ENCODE data around the gene SC5D.

The SC5D gene, protein sequence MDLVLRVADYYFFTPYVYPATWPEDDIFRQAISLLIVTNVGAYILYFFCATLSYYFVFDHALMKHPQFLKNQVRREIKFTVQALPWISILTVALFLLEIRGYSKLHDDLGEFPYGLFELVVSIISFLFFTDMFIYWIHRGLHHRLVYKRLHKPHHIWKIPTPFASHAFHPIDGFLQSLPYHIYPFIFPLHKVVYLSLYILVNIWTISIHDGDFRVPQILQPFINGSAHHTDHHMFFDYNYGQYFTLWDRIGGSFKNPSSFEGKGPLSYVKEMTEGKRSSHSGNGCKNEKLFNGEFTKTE

DNA sequence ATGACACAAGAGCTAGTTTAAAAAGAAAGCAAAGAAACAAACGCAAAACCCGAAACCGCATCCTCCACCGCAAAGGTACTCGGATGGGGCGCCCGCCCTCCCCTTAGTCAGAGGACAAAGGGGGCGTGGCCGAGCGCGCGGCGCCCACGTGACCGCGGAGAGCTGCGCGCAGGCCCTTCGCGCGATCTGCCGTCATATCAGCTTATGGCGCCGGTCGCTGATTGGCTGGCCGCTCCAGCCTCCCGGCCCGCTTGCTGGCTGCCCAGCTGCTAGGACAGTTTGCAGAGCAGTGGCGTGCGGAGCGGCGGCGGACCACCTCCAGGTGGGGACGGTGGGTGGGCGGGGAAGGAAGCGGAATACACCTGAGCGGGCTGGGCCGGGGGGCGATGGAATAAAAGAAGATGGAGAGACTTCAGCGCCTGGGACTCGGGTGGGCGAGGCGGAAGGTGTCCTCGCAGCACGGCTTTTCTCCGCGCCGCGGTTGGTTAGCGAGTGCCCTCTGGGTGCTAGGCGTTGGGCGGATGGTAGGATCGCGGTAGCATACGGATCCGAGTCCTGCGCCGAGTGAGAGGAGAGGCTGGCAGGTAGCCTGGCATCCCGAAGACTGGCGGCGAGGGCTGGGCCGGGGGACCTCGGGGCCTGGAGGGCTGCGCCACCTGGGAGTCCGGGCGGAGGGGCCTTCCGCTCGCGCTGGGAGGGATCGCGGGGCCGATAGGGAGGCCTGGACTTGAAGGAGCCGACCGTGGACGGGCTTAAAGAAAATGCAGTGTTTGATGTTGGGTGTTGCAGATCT, at the start of gene SC5D:
TSS of gene SC5D (plus strand) at position 277 of the 793 bp plus-strand sequence. CDS start 10,605 bp downstream, outside the sequence.
- peak; percentile 69 to 88 (median 86) for DNase-seq (ENCODE audit: low read depth in 2 of 3, low spot score in 2 of 3)

DNA sequence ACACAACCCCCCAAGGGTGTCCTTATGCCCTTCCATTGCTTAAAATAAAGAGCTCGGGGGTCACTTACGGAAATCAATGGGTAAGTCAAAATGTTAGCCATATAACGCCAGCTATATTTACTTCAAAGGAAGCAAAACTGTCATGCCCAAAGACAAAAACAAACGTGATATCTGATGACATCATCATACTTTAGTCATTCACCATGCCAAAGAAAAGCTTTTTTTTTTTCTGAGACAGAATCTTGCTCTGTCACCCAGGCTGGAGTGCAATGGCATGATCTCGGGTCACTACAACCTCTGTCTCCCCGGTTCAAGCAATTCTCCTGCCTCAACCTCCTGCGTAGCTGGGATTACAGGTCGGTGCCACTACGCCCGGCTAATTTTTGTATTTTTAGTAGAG, 47.7 kb upstream of the SC5D start:
- no peak for DNase-seq (ENCODE audit: low read depth in 2 of 3, low spot score in 2 of 3)

DNA sequence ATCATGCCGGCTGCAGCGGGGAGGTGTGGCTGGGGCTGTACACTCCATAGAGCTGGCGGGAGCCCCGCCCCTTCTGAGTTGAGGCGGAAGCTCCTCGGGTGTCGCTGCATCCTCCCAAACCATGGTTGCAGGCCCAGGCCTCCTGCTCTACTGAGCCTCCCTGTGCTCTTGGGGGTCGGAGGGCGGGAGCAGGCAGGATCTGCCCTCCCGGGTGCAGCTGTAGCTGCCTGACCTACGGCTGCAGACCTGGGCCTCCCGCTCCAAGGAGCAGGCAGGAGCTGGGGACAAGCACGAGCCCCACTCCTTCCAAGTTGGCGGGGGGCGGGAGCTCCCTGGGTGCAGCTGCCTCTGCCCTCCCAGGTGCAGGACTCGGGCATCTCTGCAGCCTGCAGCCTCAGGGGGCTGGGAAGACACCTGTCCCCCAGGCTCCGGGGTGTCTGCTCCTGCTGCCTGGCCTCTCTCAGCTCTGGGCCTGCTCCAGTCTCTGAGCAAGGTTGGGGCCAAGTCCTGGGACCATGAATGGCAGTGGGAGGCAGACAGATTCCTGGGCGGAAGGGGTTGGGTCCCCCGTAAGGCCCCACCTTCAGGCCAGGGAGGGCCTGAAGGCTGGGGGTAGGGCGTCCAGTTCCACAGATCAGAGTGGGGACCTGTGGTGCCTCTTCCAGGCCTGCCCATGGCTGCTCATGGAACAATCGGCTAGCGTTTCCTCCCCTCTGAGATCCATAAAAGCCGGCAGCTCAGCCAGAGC, 46.4 kb upstream of the SC5D start:
- no peak for DNase-seq (ENCODE audit: low read depth in 2 of 3, low spot score in 2 of 3)

DNA sequence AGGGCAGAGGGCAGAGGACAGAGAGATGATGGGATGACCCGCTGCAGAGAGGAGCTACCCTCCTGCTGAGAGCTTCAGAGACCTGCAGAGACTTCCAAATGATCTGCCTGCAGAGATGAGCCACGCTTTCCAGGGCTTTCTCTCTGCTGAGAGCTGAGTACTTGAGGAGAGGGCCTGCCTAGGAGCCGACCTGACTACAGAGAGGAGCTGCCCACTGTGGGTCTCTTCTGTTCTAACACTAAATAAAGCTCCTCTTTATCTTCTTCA, 45.9 kb upstream of the SC5D start:
- no peak for DNase-seq (ENCODE audit: low read depth in 2 of 3, low spot score in 2 of 3)

DNA sequence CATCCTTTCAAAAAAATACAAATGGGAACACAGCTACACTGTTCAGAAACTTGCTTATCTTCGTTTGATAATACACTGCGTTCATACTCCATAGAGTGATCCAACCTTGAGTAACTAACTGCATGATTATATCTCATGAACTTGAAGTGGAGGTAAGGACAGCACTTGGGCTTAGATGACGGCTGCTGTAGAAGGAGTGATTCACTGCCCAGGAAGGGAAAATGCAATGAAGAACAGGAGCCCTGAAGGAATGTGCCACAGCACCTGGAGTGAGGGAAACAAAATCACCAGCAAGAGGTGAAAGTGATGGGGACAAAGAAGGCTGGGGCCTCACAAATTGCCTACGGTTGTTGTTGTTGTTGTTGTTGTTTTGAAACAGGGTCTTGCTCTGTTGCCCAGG, 44.1 kb upstream of the SC5D start:
- no peak for DNase-seq (ENCODE audit: low read depth in 2 of 3, low spot score in 2 of 3)

DNA sequence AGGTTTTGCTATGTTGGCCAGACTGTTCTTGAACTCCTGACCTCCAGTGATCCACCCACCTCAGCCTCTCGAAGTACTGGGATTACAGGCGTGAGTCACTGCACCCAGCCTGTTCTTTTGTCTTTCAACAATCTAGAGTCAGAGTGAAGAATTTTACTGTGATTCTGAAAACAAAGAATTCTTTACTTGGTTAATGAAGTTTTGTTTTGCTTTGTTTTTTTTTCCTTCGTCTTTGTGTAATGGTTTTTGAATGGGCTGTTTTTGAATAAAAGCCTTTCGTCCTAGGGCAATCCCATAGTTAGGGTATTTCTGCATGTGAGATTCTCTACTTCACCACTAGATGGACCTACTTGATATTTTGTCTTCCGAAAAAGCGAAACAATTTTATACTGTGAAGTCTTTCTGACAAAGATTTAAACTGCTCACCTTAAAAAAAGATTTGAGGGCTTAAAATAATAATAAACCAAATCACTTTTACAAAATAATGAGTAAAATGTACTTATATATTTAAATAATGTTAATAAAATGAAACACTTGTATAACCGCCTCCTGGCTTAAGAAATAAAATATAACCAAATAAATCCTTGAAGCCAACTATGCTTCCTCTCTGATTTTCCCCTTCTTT, 43.4 kb upstream of the SC5D start:
- DNase-seq (ENCODE audit: low read depth in 2 of 3, low spot score in 2 of 3): no peak

DNA sequence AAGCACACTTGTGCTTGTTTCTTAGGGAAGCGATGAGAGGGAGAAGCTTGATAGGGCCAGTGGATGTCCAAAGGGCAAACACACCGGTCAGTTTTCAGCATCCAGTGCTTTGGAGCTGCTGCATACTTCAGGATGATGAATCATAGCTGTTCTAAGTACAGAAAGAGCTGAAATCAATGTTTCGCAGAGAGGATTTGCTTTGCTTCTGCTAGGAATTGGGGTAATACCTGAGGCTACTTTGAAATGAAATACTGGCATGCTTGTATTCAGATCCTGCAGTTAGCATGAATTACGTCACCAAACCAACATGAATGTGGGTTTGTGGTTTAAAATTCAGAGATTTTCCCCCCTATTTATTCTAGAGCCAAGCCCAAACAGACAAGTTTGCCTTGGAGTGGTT, 41.7 kb upstream of the SC5D start:
- DNase-seq (ENCODE audit: low read depth in 2 of 3, low spot score in 2 of 3): no peak

DNA sequence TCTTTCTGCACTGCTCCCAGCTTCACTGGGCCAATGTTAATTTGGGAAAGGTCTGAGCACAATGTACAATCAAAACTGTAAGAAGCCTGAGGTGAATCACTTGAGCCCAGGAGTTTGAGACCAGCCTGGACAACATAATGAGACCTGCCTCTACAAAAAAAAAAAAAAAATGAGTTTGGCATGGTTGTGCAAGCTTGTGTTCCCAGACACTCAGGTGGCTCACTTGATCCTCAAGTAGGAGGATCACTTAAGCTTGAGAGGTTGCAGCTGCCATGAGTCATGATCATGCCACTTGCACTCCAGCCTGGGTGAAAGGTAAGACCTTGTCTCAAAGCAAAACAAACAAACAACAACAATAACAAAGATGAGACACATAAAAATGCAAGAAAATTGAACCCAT, 38.6 kb upstream of the SC5D start:
- DNase-seq (ENCODE audit: low read depth in 2 of 3, low spot score in 2 of 3): no peak

DNA sequence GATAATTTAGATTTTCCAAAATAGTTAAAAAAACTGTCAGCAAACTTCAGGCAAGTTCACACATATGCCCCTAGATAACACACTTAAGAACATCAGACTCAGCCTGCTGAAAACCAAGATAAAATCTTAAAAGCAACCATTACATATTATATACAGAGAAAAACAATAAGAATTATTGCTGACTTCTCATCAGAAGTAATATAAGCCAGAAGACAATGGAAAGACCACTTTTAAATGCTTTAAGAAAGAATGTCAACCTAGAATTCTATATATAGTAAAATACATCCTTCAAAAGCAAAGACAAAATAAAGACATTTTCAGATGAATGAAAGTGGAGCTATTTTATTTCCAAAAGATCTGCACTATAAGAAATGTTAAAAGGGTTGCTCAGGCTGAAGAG, 37.8 kb upstream of the SC5D start:
- no peak for DNase-seq (ENCODE audit: low read depth in 2 of 3, low spot score in 2 of 3)

DNA sequence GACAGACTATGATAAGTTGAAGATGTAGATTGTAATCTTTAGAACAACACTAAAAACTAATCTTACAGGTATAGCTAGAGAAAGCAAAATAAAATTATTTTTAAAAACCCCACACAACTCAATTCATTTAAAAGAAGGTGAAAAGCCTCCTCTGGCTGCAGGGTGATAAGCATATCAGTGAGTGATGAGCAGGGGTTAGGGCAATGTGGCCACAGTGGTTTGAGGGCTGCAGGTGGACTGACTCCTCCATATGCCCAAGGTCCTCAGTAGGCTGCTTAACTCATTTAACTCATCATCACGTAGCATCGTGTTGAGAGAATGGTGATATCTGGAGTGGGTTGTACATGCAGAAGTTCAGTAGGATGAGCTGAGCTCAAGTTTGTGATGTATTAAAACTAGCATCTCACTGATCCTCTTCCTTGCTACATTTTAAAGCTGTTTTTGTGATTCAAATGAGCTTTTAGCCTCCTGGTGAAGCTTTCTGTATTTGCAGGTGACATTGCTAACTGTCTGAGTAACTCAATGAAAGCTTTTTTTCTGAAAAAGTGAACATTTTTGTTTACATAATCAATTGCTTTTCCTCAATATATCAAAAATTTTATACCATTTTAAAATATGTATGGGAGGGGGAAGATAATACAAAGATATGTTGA, 37.0 kb upstream of the SC5D start:
- no peak for DNase-seq (ENCODE audit: low read depth in 2 of 3, low spot score in 2 of 3)

DNA sequence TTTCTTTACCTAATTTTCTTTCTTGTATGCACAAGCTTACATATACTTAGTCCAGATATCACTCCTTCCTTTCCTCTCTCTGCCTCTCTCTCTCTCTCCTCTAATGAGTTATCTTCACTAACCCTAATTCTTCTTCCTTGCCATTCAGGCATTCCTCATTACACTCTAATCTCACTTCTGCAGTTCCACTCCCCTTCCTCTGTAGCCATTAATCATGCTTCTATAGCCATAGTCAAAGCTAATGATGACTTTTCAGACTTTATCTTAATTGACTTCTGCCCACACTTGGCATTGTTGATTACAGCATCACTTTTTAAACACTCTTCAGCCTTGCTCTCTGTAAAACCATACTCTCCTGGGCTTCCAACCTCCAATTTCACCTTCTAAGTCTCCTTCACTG, 35.3 kb upstream of the SC5D start:
- DNase-seq (ENCODE audit: low read depth in 2 of 3, low spot score in 2 of 3): no peak

DNA sequence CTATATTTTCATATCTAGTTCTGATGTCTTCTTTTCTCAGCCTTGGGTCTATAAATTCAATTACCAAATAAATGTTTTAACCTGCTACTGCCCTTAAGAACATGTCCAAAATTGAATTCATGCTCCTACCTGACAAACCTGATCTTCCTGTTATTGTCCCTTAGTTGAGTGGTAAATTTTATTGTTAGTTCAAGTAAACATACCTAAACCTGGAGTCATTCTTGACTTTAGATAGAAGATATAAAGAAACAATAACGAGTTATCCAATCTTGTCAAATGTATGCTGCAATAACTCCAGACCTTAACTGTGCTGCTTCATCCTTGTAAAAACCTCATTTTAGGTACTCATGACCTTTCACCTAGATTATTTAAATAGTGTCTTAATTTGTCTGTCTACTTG, 34.6 kb upstream of the SC5D start:
- no peak for DNase-seq (ENCODE audit: low read depth in 2 of 3, low spot score in 2 of 3)

DNA sequence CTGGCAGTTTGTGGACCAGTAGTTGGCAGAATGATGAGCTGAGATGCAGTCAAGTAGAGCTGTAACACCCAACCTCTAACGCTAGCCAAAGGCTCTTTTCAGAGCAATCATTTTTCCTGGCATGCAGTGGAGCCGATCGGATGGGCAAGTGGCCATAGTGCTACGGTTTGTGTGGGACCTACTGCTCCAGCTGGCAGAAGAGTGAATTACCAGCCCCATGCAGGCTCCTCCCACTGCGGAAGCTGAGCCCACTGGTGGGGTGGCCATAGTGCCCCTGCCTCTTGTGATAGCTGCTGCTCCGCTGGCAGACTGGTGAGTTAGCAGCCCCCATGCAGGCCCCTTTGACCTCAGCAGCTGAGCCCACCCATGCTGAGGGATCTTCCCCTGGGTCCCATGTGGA, 27.0 kb upstream of the SC5D start:
- DNase-seq (ENCODE audit: low read depth in 2 of 3, low spot score in 2 of 3): no peak

DNA sequence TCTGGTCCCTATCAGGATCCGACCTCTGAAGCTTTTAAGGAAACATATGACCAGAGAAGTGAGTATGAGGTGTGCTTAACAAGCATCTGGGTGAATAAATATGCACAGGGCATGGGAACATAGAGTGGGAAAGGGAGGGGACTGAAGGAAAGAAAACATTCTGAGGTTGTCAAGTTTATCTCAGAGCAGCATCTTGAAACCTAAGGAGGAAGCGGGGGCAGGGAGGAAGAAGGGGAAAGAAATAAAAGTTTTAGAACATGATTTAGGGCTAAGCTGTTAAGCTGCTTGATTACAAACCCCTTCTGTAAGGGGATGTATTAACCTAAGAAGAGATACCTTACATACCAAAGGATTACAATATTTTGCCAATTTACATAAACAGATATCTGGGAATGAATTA, 24.0 kb upstream of the SC5D start:
- no peak for DNase-seq (ENCODE audit: low read depth in 2 of 3, low spot score in 2 of 3)

DNA sequence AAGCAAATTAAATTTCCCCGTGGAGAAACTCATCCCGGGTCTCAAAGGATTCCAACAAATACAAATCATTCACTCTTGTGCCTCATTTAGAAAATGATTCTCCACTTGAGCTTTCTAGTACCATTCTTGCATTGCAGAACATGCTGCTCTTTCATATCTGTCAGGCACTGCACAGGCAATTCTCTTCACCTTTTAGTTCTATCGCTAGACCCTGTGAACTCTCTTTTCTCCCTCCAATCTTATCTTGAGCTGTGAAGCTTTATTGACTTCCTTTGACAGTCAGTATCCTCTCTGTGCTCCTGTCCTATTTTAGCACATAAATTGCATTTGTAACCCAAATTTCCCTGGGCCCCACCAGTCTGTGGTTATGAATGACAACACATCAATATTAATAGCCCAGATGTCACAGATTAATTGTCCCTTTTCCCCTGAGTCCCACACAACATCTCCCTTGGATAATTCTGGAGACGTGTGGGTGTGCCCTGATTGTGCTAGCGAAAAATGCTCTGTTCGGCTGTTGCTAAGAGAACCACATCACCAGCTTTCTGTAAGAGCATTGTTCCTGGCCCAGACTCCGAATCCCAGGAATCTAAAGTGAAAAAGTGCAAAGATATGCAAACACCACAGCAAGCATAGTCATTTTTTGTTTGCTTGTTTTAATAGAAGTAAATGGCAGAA, 22.4 kb upstream of the SC5D start:
- DNase-seq (ENCODE audit: low read depth in 2 of 3, low spot score in 2 of 3): no peak

DNA sequence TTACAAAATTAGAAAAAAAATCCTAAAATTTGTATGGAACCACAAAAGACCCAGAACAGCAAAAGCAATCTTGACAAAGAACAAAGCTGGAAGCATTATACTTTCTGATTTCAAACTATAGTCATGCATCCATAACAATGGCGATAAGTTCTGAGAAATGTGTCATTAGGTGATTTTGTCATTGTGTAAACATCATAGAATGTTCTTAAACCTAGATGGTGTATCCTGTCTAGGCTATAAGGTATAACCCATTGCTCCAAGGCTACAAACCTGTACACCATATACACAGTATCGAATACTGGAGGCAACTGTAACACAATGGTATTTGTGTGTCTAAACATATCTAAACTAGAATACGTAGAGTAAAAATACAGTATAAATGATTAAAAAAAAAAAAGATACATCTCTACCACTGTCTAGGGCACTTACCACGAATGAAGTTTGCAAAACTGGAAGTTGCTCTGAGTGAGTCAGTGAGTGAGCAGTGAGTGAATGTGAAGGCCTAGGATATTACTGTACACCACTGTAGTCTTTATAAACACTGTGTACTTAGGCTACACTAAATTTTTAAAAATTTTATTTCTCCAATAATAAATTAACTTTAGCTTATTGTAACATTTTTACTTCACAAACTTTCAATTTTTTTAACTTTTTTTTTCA, 18.1 kb upstream of the SC5D start:
- no peak for DNase-seq (ENCODE audit: low read depth in 2 of 3, low spot score in 2 of 3)

DNA sequence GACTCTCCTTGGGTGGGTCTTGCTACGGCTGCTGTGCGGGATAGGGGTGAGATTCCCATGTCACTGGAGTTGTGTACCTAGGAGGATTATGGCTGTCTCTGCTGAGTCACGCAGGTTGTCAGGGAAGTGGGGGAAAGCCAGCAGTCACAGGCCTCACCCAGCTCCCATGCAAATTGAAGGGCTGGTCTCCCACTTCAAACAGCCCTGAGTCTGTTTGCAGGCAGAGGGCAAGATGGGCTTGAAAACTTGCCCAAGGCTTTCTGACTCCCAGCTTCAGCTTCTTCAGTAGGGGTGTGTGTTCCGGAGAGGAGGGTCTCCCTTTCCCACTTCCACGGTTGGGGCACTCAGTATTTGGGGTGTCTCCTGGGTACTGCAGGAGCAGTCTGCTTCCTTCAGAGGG, 10.9 kb upstream of the SC5D start:
- DNase-seq (ENCODE audit: low read depth in 2 of 3, low spot score in 2 of 3): no peak

DNA sequence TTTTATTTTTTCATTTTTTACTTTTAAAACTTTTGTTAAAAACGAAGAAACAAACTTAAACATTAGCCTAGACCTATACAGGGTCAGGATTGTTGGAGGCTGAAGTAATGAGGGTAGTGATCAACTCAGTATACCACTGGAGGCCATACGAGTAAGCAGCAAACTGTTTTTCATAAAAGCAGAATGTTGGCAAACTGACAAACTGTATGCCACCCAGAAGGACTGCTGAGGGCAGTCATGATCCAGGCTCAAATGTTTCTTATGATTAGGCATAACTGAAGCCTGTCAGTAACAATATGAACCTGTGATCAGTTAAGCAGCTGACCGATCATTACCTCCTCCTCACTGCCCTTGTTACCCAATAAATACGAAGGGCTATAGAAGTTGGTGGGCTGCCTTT, 10.2 kb upstream of the SC5D start:
- DNase-seq (ENCODE audit: low read depth in 2 of 3, low spot score in 2 of 3): no peak

DNA sequence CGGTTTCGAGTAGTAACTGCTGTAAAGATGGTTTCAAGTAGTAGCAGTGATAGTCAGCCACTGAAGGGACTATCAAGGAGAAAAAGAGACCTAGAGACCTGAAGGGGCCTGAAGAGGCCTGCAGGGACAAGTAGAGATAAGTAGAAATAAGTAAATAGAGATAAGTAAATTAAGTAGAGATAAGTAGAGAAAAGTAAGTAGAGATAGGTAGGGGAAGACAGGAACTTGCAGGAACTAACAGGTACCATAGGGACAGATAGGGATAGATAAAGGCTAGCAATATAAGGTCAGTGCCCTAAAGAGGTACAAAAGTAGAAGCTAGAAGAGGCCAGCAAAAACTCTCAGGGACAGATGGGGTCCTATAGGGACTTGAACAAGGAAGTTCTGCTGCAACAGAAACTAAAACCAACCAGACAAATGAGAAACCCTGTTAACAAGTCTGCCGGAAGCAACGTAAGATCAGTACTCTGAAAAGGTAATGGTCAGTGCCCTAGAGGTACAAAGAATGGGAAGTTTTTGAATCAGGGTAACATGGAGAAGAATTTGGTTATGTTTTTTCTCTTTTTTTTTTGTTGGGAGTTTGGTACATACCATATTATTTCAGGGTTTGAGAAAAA, 9.6 kb upstream of the SC5D start:
- DNase-seq (ENCODE audit: low read depth in 2 of 3, low spot score in 2 of 3): no peak

DNA sequence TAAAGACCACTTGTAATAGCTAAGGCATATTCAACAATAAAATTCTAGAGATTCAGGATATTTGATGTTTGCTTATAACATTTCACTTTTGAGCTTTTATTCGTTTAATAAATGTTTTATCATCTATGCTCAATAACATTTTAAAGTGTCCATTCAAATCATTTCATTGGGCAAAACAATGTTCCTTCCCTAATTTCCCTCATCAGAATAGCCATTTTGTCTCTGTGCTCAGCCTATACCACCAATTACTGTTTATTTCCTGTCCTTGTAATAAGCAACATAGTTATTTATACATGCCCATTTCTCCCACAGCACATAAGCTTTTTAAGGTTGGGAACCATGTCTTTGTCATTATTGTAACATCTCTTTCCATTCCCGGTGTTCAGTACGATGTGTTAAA, 1.3 kb upstream of the SC5D start:
- no peak for DNase-seq (ENCODE audit: low read depth in 2 of 3, low spot score in 2 of 3)

Measured in activated CD8-positive, alpha-beta memory T cell treated with anti-CD3 and anti-CD28 coated beads for 48 hours (primary cell).